ENCODE measurements around the gene NLGN1.

The NLGN1 gene

DNA sequence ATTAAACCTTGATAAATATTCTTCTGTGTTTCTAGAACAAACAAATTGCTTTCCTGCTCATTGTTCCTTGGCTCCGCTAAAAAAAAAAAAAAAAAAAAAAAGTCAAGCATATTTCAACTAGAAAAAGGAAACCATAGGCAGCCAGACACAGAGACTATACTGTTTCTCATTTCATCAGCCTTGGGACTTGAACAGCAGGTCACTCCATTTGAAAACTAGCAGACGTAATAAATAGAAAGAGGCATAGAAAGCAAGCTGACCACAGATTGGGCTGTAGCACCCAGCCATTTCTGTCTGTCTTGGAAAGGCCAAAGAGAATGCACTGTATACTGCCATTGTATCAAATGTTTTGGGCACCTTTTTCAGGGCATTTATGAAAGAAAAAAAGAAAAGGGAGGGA is 697.1 kb downstream of the NLGN1 start:
- Histone ChIP-seq H3K36me3 (ENCODE audit: insufficient read depth, low read length) (no peaks in the 10 kb centered on the region), H3K4me1 (ENCODE audit: insufficient read depth, low read length) (peaks cover 8% of the 10 kb centered on the region), H3K9me3 (ENCODE audit: control insufficient read depth, insufficient read depth, low read length) (no peaks in the 10 kb centered on the region), H3K9ac (ENCODE audit: low read depth, low read length) (no peak overlapping the region)

DNA sequence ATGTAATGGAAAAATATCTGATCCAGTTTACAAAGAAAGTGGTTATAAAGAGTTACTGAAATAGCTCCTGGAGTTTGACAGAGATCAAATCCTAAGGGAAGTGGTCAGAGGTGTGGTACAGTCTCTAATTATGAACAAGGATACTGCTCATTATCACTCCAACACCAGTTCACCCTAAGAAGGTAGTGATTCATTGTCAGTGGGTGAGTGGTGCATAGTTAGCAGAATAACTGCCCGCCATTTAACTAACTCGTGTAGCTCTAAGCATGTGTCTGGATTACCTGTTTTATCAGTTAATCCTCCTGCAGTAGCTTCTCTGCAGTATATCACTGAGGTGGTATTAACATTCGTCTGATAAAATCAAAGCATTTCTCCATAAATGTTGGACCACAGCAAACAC is 700.1 kb downstream of the NLGN1 start:
- Histone ChIP-seq H3K9ac (ENCODE audit: low read depth, low read length) (no peak overlapping the region), H3K4me1 (ENCODE audit: insufficient read depth, low read length) (peaks cover 20% of the 10 kb centered on the region)

DNA sequence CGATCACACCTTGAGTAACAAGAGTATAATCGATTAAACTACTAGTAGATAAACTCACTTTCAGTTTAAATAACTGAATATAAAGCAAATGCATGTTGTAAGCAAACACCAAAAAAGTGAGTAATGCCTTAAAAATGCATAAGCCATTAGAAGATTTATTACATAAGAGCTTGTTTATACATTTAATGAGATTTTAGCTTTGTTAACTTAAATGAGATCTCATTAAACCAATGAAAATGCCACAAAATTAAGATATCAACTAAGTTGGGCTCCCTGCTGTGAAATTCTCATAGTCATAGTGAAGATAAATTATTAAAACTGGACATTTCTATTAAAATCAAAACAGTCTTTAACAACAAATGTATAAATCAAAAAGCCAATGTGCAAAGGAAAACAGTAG is 701.2 kb downstream of the NLGN1 start:
- peaks cover 23% of the 10 kb centered on the region for H3K4me1 ChIP-seq (ENCODE audit: insufficient read depth, low read length)
- no peaks in the 10 kb centered on the region for H3K36me3 ChIP-seq (ENCODE audit: insufficient read depth, low read length)
- no peaks in the 10 kb centered on the region for H3K9me3 ChIP-seq (ENCODE audit: control insufficient read depth, insufficient read depth, low read length)
- H3K9ac ChIP-seq (ENCODE audit: low read depth, low read length): no peak overlapping the region

More for the DNA sequence above, 700.1 kb downstream of the NLGN1 start:
- no peaks in the 10 kb centered on the region for H3K36me3 ChIP-seq (ENCODE audit: insufficient read depth, low read length)
- no peaks in the 10 kb centered on the region for H3K9me3 ChIP-seq (ENCODE audit: control insufficient read depth, insufficient read depth, low read length)

DNA sequence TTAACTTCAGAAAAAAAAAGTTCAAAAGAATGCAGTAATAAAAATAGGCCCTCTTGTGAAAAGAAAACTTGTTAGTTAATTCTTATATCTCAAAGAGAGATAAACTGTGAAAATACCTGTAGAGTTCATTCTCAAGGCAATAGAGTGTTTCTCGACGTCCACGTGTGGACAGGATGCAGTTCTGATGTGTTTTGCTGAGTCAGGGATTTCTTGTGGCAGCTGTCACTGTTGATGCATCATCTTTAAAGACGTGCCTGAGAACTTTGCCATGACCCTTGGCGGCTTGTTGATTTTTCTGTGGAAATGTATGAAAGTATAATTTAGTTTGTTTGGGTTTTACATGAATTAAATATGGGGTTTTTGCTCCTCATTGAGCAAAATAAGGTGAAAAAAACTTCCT is 702.2 kb downstream of the NLGN1 start:
- Histone ChIP-seq H3K9ac (ENCODE audit: low read depth, low read length) (no peak overlapping the region), H3K36me3 (ENCODE audit: insufficient read depth, low read length) (no peaks in the 10 kb centered on the region), H3K4me1 (ENCODE audit: insufficient read depth, low read length) (peaks cover 17% of the 10 kb centered on the region), H3K9me3 (ENCODE audit: control insufficient read depth, insufficient read depth, low read length) (no peaks in the 10 kb centered on the region)

DNA sequence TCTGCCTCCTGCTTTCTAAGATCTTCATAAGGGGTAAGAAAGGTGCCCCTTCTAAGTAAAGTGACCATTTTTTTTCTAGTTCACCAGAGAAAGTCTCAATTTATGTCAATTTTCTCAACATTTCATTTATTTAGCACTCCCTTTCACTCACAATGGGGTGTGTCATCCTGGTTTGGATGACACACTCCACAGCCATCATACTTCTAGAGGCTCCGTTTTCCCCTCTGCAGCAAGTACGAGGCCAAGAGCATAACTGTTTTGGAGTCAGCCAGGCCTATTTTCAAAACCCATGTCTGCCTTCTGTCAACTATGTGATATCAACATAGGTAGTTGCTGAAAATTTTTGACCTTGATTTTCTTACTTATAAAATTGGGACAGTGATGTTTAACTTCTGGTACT is 703.2 kb downstream of the NLGN1 start:
- Histone ChIP-seq H3K4me1 (ENCODE audit: insufficient read depth, low read length) (peaks cover 15% of the 10 kb centered on the region), H3K9me3 (ENCODE audit: control insufficient read depth, insufficient read depth, low read length) (no peaks in the 10 kb centered on the region), H3K9ac (ENCODE audit: low read depth, low read length) (no peak overlapping the region)

DNA sequence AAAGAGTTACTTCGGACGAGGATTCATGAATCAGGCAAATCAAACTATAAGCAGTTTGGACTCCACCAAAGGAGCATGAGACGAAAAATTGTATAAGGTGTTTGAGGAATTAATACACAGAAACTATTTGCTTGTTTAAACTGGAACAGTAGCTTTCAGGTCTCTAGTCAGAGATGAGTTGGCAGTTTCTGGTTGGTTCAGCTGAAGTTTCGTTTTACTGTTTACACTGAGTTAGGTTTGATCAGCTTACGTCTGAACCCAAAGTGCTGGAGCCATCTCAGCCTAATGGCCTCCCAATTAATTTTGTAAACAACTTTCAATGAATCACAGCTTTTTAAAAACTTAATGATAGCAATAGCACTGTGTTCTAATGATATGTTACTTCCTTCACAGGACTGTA is 703.7 kb downstream of the NLGN1 start:
- Histone ChIP-seq H3K9ac (ENCODE audit: low read depth, low read length) (no peak overlapping the region), H3K9me3 (ENCODE audit: control insufficient read depth, insufficient read depth, low read length) (no peaks in the 10 kb centered on the region), H3K4me1 (ENCODE audit: insufficient read depth, low read length) (peaks cover 15% of the 10 kb centered on the region), H3K36me3 (ENCODE audit: insufficient read depth, low read length) (no peaks in the 10 kb centered on the region)

More for the DNA sequence above, 703.2 kb downstream of the NLGN1 start:
- H3K36me3 ChIP-seq (ENCODE audit: insufficient read depth, low read length): no peaks in the 10 kb centered on the region

DNA sequence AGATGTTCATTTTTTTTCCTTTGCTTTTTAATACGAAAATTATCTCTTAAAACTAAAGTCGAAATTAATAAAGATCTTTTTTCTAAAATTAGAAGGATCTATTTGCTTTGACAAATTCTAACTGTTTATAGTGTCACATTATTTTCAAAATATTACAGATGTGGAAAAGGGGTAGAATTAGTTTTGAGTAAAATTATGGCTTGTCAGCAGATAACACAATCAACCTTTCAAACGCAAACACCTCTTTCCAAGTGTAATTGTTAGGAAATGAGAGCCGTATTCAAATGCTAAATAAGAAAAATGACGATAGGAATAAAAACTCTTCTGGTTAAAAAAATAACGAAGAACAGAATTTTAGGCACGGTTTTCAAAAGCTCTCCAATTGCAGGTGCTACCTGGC is 704.7 kb downstream of the NLGN1 start:
- H3K4me1 ChIP-seq (ENCODE audit: insufficient read depth, low read length): peaks cover 15% of the 10 kb centered on the region
- no peaks in the 10 kb centered on the region for H3K36me3 ChIP-seq (ENCODE audit: insufficient read depth, low read length)
- no peak overlapping the region for H3K9ac ChIP-seq (ENCODE audit: low read depth, low read length)
- no peaks in the 10 kb centered on the region for H3K9me3 ChIP-seq (ENCODE audit: control insufficient read depth, insufficient read depth, low read length)

DNA sequence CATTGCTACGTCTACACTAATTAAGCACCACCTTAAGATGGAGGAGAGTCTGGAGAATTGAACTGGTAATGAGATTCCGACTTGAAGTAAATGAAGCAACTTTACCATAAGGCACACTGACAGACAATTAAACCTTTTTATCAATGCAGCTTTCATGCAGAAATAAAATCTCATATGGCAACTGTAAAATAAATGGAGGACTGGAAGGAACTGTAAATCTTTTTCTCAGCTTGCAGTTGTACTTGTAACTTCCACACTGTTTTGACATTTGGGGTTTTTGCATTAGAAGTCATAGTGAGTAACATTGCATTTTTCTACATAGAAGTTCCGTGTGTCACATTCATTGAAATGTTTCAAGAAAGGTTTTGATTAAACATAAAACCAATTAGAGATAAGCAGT is 705.3 kb downstream of the NLGN1 start:
- H3K9me3 ChIP-seq (ENCODE audit: control insufficient read depth, insufficient read depth, low read length): no peaks in the 10 kb centered on the region
- no peak overlapping the region for H3K9ac ChIP-seq (ENCODE audit: low read depth, low read length)
- peaks cover 15% of the 10 kb centered on the region for H3K4me1 ChIP-seq (ENCODE audit: insufficient read depth, low read length)
- no peaks in the 10 kb centered on the region for H3K36me3 ChIP-seq (ENCODE audit: insufficient read depth, low read length)

DNA sequence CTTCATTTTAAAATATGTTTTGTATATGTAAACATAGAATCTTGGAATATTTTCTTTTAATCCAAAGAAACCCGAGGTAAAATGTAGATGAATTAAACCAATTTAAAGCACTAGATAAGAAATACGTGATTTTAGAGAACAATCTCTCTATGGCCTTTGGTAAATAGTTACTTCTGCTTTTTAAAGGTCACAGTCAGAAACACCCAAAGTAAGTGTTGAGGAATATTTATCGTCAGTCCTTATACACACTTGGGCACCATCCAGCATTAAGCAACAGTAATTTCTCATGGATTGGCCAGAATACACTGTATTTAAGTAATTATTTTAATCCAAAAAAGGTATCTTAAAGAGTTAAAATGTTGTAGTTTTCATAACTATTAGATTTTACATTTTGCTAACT is 713.2 kb downstream of the NLGN1 start:
- Histone ChIP-seq H3K36me3 (ENCODE audit: insufficient read depth, low read length) (no peaks in the 10 kb centered on the region), H3K4me1 (ENCODE audit: insufficient read depth, low read length) (no peaks in the 10 kb centered on the region; the same call in 1 of the 2 replicates), H3K9me3 (ENCODE audit: control insufficient read depth, insufficient read depth, low read length) (no peaks in the 10 kb centered on the region), H3K9ac (ENCODE audit: low read depth, low read length) (no peak overlapping the region)

DNA sequence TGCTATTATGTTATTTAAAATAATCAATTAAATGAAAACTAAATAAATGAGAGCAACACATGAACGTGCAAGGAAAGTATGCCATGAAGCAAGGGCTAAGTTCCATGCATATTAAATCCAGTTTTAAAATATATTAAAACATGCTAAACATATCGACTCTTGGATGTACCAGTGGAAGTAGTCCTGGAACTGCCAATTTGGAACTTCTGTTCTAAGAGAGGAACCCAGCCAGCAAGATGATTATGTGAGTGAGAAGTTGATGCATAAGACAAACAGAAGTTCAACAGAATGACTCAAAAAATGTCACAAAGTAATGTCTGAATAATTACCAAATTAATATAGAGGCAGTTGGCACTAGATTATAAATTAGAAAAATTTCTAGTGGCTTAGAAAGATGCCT is 714.2 kb downstream of the NLGN1 start:
- H3K9me3 ChIP-seq (ENCODE audit: control insufficient read depth, insufficient read depth, low read length): no peaks in the 10 kb centered on the region
- H3K4me1 ChIP-seq (ENCODE audit: insufficient read depth, low read length): no peaks in the 10 kb centered on the region; the same call in 1 of the 2 replicates
- no peaks in the 10 kb centered on the region for H3K36me3 ChIP-seq (ENCODE audit: insufficient read depth, low read length)

DNA sequence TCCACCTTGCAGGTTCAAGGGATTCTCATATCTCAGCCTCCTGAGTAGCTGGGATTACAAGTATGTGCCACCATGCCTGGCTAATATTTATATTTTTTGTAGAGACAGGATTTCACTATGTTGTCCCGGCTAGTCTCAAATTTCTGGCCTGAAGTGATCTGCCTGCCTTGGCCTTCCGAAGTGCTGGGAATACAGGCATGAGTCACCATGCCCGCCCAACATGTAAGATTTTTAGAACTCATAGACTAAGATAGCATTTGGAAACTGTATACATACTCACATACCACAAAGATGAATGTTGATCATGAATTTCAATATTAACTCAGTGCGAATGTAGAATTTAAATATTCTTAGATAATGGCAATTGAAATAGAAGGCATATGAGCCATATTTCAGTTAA is 718.9 kb downstream of the NLGN1 start:
- H3K9ac ChIP-seq (ENCODE audit: low read depth, low read length): no peak overlapping the region
- H3K9me3 ChIP-seq (ENCODE audit: control insufficient read depth, insufficient read depth, low read length): no peaks in the 10 kb centered on the region
- H3K4me1 ChIP-seq (ENCODE audit: insufficient read depth, low read length): peaks cover 13% of the 10 kb centered on the region
- no peaks in the 10 kb centered on the region for H3K36me3 ChIP-seq (ENCODE audit: insufficient read depth, low read length)

More for the DNA sequence above, 714.2 kb downstream of the NLGN1 start:
- no peak overlapping the region for H3K9ac ChIP-seq (ENCODE audit: low read depth, low read length)

DNA sequence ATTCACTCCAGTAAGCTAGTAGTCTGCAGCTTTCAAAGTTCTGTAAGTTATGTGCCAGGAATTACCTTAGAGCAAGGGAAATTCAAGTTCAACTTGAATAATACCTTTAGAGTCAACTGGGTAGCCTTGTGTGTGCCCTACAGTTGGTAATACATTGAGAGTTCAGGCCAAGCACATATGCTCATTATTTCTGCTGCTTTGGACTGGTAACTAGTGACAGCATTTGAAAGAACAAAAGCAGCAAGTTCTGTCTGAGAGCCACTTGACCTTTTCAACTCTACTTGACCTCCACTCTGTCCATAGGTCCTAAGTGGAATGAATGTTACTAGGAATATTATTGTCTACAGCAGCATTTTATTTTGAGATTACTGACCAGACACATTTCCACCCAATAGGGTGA is 723.5 kb downstream of the NLGN1 start:
- no peaks in the 10 kb centered on the region for H3K9me3 ChIP-seq (ENCODE audit: control insufficient read depth, insufficient read depth, low read length)
- H3K36me3 ChIP-seq (ENCODE audit: insufficient read depth, low read length): no peaks in the 10 kb centered on the region
- peaks cover 24% of the 10 kb centered on the region for H3K4me1 ChIP-seq (ENCODE audit: insufficient read depth, low read length)
- no peak overlapping the region for H3K9ac ChIP-seq (ENCODE audit: low read depth, low read length)

DNA sequence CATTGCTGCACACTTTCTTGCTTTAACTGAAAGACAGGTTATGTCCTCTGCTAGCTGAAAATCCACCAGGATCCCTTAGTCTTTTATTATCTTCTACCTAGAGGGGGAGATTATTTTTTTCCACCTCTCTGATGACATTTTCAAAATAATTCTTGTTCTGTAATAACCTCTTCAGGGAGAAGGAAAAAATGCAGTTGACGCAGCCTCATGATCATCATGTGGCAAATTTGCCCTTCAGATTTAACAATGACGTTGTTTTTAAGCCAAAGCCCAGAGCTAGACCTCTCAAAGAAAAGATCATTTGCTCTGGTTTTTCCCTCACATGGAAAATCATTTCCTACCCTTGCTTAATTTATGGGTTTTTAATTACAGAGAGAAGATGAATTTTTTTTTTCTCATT is 724.9 kb downstream of the NLGN1 start:
- peaks cover 25% of the 10 kb centered on the region for H3K4me1 ChIP-seq (ENCODE audit: insufficient read depth, low read length)
- H3K9me3 ChIP-seq (ENCODE audit: control insufficient read depth, insufficient read depth, low read length): no peaks in the 10 kb centered on the region
- no peak overlapping the region for H3K9ac ChIP-seq (ENCODE audit: low read depth, low read length)
- no peaks in the 10 kb centered on the region for H3K36me3 ChIP-seq (ENCODE audit: insufficient read depth, low read length)

DNA sequence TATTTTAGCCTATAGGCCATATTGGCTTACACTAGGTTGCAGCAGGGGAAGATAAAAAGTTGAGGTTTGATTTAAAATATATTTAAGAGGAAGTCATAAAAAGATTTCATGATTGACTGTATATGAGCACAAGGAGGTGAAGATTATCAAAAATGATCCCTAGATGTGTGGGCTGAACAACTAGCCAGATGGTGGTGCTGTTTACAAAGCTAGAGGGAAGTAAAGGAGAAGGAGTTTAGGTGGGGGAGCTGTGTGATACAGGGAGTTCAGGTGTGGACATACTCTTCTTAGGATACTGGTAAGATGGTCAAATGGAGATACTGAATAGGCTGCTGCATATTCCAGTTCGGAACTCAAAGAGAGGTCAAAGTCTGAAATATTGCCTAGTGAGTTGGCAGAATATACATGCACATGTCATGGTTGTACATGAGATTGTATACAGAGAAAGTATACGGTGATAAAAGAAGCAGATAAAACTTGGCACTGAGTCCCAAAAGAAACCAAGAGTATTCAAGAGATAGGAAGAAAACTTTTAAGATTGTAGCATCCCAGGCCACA is 727.8 kb downstream of the NLGN1 start:
- no peaks in the 10 kb centered on the region for H3K36me3 ChIP-seq (ENCODE audit: insufficient read depth, low read length)
- H3K9ac ChIP-seq (ENCODE audit: low read depth, low read length): no peak overlapping the region
- peaks cover 20% of the 10 kb centered on the region for H3K4me1 ChIP-seq (ENCODE audit: insufficient read depth, low read length)
- no peaks in the 10 kb centered on the region for H3K9me3 ChIP-seq (ENCODE audit: control insufficient read depth, insufficient read depth, low read length)

DNA sequence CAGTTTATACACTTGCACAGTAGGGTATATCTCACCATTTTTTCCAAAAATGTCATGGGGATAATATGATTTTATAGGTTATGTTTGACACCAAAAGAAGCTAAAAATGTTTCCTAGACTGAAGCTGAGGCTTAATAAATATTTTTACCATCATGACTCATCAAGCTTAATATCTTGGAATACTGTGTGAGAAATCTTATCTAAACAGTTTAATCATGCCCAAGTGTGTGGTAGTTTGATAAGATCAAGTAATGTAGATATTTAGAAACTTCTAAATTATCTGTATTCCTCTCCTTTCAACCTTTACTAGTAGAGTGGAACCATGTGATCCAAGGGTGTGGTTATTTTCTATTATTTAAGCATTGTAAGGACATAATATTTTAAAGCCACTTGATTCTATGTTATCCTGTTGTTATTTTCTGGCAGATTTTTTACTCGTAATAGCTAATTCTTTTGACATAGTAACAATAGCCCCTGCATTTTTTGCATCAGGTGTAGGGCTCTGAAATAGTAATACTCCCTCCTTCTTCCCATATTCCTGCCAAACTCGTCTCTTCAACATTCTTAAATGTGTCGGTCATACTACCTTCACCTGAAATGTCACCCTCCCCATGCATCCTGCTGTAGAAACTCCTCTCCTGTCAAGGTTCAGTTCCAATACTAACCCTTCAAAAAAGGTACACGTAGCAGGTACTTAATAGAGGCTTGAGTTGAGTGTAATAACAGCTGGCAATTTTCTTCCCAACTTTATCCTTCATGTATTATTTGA is 729.6 kb downstream of the NLGN1 start:
- Histone ChIP-seq H3K36me3 (ENCODE audit: insufficient read depth, low read length) (no peaks in the 10 kb centered on the region), H3K9me3 (ENCODE audit: control insufficient read depth, insufficient read depth, low read length) (no peaks in the 10 kb centered on the region), H3K9ac (ENCODE audit: low read depth, low read length) (no peak overlapping the region), H3K4me1 (ENCODE audit: insufficient read depth, low read length) (peaks cover 12% of the 10 kb centered on the region; the same call in 1 of the 2 replicates)
